Stimulated activated CD4-positive, alpha-beta T cell treated with anti-CD3 and anti-CD28 coated beads, Interleukin-2, amount 100 ng/mL, for 48 hours (primary cell): ENCODE results near the gene PHLPP1.

Experiments
- DNase-seq, 2 donors: peaks; one replicate each; pipeline ENCODE4 v3.0.0-alpha.2; 2020

Gene PHLPP1

DNA sequence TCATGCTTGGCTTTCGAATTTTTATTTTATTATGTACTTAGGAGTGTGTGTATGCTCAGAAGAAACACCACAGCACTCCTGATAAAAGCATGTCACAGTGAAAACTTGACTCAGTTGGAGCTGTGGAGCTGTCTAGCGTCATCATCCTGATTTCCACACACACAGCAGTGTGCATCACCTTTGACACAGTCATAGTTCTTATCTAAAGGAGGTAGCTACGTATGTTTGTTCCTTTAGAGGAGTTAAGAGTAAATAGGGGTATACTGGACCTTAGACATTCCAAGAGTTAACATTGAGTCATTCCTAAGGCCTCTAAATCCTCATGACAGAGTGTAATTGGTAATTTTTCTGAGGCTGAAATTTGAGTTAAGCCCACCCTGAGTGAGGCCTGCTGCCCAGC, 96.9 kb downstream of the PHLPP1 start:
- DNase-seq: no peak

DNA sequence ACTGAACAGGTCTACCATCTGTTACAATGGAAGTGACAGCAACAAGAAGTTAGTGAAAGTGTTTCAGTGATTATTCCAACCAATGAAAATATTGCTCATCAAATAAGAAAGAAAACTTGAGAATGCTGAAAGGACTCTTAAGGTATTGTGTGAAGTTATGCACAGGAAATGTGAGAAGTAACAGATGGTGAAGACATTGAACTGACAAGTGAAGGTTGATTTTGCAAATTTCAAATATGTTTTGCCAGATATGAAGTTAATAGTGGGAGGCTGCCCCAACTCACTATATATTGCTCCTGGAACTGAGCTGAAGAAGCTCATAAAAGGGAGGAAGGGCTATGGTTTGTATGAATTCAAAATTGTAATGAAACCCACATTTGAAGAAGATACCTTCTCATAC, 97.5 kb downstream of the PHLPP1 start:
- no peak for DNase-seq

- no peak for DNase-seq
Measured at GRCh38 chr18:62814132-62814759, 98.9 kb downstream of the PHLPP1 start.

DNA sequence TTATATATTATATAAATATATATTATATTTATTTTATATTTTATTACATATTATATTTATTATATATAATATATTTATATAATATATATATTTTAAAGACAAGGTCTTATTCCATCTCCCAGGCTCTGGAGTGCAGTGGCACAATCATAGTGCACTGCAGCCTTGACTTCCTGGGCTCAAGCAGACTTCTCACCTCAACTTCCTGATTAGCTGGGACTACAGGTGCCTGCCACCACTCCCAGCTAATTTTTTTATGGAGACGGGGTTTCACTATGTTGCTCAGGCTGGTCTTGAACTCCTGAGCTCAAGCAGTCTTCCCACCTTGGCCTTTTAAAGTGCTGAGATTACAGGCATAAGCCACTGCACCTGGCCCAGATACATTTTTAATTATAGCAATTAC, 110.0 kb downstream of the PHLPP1 start:
- no peak for DNase-seq

- DNase-seq: no peak
Measured at GRCh38 chr18:62827397-62827796, 112.1 kb downstream of the PHLPP1 start.

DNA sequence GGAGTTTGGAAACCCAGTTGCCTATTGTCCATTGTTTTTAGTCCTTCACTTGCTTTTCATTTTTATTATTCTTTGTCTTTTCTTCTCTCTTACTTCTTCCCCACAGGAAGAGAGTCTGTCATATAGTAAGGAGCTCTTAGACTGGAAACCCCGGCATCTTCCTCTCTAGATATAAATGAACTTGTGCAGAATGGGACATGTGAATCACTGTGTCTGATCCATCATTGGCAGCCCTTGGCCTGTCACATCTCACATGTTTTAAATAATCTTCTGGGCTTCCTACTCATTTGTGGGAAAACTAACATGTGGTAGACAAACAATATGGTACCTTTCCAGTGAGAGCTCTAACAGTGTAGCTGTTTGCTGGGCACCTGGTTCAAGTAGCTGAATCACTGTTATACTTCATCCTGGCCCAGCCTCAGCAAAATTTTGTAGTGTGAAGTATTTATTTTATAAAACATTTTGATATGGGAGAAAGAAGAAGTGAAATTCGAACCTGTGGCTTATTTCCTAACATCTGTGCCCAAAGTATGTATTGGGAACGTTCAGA, 112.8 kb downstream of the PHLPP1 start:
- DNase-seq: no peak

GRCh38 chr18:62828852-62829251, 113.5 kb downstream of the PHLPP1 start:
- DNase-seq: no peak

DNA sequence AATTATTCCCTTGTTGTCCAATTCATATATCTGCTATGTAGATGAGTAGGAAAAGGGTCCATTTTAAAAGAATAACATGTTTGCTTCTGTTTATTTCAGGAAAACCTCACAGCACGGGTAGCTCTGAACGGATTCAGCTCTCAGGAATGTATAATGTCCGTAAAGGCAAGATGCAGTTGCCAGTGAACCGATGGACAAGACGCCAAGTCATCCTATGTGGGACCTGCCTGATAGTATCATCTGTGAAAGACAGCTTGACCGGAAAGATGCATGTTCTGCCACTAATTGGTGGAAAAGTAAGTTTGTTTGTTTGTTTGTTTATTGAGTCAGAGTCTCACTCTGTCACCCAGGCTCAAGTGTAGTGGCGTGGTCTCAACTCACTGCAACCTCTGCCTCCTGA, 114.6 kb downstream of the PHLPP1 start:
- DNase-seq: no peak

DNA sequence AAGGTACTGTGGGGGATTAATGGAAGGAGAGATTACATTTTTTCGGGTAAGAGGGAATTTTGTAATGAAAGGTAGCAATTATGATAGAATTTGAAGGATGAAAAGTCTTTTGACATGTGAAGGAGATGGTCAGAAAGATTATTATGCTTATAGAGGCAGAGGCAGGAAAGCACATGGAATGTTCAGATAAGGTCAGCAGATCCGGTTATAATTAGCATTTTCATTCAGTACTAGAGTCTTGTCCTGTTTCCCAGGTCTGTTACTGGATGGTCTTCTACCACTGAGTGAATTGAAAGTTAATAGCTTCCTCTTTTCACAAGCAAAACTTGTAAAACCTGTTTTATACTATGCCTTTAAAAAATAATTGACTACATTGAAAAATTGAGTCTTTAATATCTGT, 116.9 kb downstream of the PHLPP1 start:
- no peak for DNase-seq

DNA sequence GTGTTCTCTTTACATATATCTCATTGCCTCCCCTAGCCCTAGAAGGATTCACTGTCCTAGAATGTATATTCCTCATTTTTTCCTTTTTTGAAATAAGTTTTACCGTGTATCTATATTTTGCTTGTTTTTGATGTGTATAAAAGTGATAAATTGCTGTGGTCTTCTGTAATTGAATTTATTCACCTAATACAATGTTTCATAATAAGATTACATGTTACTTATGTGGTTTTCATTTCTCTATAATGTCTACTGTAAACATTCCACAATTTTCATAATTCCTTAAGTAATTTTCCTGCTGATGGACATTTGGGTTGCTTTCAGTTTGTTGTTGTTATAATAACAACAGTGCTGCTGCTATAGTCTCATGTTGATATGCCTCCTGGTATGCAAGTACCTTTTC, 118.2 kb downstream of the PHLPP1 start:
- DNase-seq: no peak

DNA sequence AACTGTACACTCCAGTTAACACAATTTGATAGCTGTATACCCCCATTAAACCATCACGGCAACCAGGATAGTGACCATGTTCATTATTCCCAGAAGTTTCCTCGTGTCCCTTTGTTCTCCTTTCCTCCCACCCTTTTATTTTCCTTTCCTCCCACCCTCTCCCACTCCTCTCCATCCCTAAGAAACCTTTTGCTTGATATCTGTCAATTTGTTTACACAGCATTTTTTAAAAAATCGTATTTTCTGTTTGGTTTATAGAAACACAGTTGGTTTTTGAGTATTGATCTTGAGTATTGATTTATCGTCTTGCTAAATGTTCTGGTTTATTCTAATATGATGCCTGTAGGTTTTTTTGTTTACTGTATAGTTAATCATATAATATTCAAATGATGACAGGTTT, 119.4 kb downstream of the PHLPP1 start:
- DNase-seq: no peak

- no peak for DNase-seq
Measured at GRCh38 chr18:62837011-62837410, 121.7 kb downstream of the PHLPP1 start.

- DNase-seq: no peak
Measured at GRCh38 chr18:62838475-62839098, 123.2 kb downstream of the PHLPP1 start.

DNA sequence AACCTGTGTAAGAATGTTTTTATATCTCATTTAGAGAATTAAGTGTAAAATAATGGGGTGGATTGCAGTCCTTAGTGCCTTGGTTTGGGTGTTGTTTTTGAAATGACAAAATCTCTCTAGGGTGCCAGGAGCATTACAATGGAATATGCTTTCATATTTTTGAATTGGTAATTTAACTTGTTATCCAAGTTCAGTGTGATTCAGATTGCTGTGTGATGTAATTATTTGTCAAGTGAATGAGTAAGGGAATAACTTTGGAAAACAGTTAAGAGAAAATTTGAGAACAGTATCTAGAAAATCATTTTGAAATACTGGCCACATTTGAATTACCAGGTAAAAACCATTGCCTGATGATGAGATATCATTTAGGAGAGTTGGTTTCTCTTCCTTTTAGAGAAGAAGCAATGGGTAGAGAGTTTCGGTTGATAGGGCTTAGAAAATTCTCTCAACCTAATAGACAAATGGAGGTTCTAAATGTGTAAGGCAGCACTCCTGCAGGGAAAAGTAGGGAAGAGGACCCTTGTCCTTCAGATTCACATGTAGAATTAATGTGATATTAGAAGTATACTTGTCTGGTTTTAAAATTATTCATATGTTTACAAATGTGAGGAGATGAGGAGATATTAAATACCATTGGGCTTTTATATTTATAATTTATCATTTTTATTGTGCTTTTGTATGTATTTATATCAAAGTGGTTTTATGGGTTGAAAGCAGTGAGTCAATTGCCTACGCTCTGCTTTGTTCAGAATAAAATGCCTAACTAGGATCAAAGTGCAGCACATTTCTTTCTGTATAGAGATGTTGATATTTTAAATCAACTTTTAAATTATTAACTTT, 124.8 kb downstream of the PHLPP1 start:
- no peak for DNase-seq

DNA sequence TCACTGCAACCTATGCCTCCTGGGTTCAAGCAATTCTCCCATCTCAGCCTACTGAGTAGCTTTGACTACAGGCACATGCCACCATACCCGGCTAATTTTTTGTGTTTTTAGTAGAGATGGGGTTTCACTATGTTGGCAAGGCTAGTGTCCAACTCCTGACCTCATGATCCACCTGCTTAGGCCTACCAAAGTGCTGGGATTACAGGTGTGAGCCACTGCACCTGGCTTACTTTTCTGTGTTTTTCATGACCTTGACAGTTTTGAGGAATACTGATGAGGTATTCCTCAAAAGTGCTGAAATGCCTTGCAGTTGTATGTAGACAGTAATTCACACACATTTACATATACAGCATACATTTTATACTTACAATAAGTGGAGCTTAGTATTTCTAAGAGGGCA, 126.1 kb downstream of the PHLPP1 start:
- DNase-seq: no peak

- DNase-seq: no peak
Measured at GRCh38 chr18:62842898-62843297, 127.6 kb downstream of the PHLPP1 start.

GRCh38 chr18:62844850-62845643, 129.7 kb downstream of the PHLPP1 start:
- DNase-seq: peak; percentile 12 to 24

GRCh38 chr18:62846313-62846712, 131.0 kb downstream of the PHLPP1 start:
- no peak for DNase-seq

GRCh38 chr18:62847081-62847480, 131.7 kb downstream of the PHLPP1 start:
- no peak for DNase-seq

GRCh38 chr18:62848946-62849345, 133.6 kb downstream of the PHLPP1 start:
- no peak for DNase-seq

GRCh38 chr18:62850619-62851306, 135.4 kb downstream of the PHLPP1 start:
- no peak for DNase-seq

GRCh38 chr18:62852851-62853250, 137.5 kb downstream of the PHLPP1 start:
- no peak for DNase-seq
